Neuron (in vitro differentiated cells): ENCODE data around the gene ULK1.
"Not testable (repeated sequence)": the region's sequence is repeated elsewhere in the genome, so short reads cannot be mapped to it uniquely, and the experiment has no call there.

Experiments
- H2AFZ ChIP-seq: one replicate; pipeline ENCODE4 v1.6.1; 2013; ENCODE audit warnings: low read depth, mild to moderate bottlenecking, inconsistent platforms, low read length, moderate library complexity
- H3K27me3 ChIP-seq: one replicate; pipeline ENCODE4 v1.6.1; 2013; ENCODE audit warnings: low read length; ENCODE audit not compliant: insufficient read depth
- H3K36me3 ChIP-seq: one replicate; pipeline ENCODE4 v1.6.1; 2013; ENCODE audit warnings: low read length; ENCODE audit not compliant: insufficient read depth
- H3K4me1 ChIP-seq: one replicate; pipeline ENCODE4 v1.6.1; 2013; ENCODE audit warnings: low read length; ENCODE audit not compliant: insufficient read depth
- H3K4me3 ChIP-seq: 2 replicates; pipeline ENCODE4 v1.5.1; 2013; ENCODE audit warnings: mild to moderate bottlenecking, low read length, moderate library complexity
- H3K9me3 ChIP-seq: one replicate; pipeline ENCODE4 v1.6.1; 2013; ENCODE audit warnings: low read length

Gene ULK1

GRCh38 chr12:131961328-131961727 is 66.9 kb downstream of the ULK1 start:
- Histone ChIP-seq H3K36me3 (peaks cover 35% of the 10 kb centered on the region), H3K4me1 (peaks cover 12% of the 10 kb centered on the region)
- H3K27me3 ChIP-seq, H3K9me3 ChIP-seq, H2AFZ ChIP-seq, H3K4me3 ChIP-seq: not testable (repeated sequence)

DNA sequence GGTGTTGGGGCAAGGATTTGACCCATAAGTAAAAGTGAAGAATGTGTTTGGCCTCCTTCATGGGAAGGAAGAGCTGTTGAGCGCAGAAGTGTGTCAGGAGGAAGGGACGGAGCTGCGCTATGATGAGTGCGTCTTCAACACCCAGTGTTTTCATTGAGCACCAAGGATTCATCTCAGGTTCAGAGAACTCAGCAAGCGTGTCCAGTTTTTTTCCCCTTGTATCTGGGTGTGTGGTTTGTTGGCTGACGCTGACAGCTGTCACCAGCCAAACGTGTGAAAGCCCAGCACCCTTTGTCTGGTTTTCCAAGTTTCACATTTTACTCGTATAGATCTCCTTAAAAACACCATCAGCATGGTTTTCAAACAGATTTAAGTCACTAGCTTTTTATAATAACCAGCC is 67.6 kb downstream of the ULK1 start:
- Histone ChIP-seq H2AFZ (no peak overlapping the region), H3K4me3 (no peak overlapping the region), H3K27me3 (no peaks in the 10 kb centered on the region), H3K36me3 (peaks cover 35% of the 10 kb centered on the region), H3K9me3 (peaks cover 2% of the 10 kb centered on the region), H3K4me1 (peaks cover 12% of the 10 kb centered on the region)

DNA sequence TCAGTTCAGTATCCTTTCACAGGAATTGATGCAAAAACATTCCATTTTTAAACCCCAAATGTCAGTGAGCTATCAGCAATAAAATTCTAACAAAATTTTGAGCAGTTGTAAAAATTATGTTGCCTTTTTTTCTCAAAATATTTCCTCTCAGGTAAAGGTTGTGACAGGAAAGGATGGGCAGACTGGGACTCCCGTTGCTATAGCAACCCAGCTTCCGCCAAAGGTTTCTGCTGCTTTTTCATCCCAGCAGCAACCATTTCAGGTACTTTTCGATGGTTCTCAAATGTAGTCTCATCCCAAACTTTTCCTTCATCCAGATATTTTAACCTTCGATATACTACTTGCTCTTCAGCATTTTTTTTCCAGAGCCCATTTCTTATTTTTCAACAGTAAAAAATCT is 69.0 kb downstream of the ULK1 start:
- Histone ChIP-seq H3K4me1 (peaks cover 12% of the 10 kb centered on the region), H2AFZ (no peak overlapping the region), H3K36me3 (peaks cover 35% of the 10 kb centered on the region), H3K4me3 (no peak overlapping the region), H3K9me3 (peaks cover 2% of the 10 kb centered on the region), H3K27me3 (no peaks in the 10 kb centered on the region)

DNA sequence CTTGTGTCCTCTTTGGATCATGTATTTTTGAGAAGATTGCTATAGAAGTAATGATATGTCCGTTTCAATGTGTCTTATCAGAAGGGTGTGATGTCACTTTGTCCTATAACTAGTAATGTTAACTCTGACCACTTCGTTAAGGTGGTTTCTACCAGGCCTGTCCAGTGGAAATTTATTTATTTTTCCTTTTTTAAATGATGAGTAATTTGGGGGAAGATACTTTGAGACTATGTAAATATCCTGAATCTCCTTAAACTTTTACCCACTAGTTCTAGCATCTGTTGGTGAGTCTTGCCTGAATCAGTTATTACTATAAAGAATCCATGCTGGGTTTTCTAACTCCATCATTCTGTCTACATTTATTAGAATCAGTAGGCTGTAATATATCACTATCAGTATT is 70.7 kb downstream of the ULK1 start:
- Histone ChIP-seq H3K4me3 (no peak overlapping the region), H3K27me3 (no peaks in the 10 kb centered on the region), H3K4me1 (peaks cover 11% of the 10 kb centered on the region), H2AFZ (no peak overlapping the region), H3K9me3 (peaks cover 2% of the 10 kb centered on the region), H3K36me3 (peaks cover 32% of the 10 kb centered on the region)

DNA sequence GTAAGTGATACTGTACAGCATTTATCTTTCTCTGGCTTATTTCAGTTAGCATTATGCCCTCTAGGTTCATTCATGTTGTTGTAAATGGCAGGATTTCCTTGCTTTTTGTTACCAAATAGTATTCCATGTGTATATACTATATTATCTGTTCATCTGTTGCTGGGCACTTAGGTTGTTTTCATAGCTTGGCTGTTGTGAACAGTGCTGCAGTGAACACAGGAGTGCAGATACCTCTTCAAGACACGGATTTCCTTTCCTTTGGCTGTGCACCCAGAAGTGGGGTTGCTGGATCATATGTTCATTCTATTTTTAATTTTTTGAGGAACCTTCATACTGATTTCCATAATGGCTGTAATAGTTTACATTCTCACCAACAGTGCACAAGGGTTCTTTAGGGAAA is 76.8 kb downstream of the ULK1 start:
- Histone ChIP-seq H3K4me1 (no peaks in the 10 kb centered on the region), H3K36me3 (peaks cover 8% of the 10 kb centered on the region), H3K9me3 (no peaks in the 10 kb centered on the region), H3K4me3 (no peak overlapping the region), H2AFZ (no peak overlapping the region), H3K27me3 (no peaks in the 10 kb centered on the region)
